HFFc6 (cell line): ENCODE measurements around the gene VSTM1. TPM values are rescaled to one million over a fixed set of nuclear protein-coding genes. Genes with fewer than 3 reads are reported as not detected.

Source experiments
- DNase-seq: peaks from one replicate; pipeline ENCODE4 v3.0.0-alpha.2; 2018
- H3K27ac Mint-ChIP-seq: 2 replicates; pipeline ENCODE4 v1.8.0; 2020; ENCODE audit warnings: mild to moderate bottlenecking, mixed read lengths
- H3K27me3 Mint-ChIP-seq: 2 replicates; pipeline ENCODE4 v1.8.0; 2021; ENCODE audit warnings: mild to moderate bottlenecking, moderate library complexity, mixed read lengths; ENCODE audit not compliant: insufficient read depth
- H3K36me3 Mint-ChIP-seq: 2 replicates; pipeline ENCODE4 v1.8.0; 2021; ENCODE audit warnings: low read depth, mixed read lengths
- H3K4me1 Mint-ChIP-seq: 2 replicates; pipeline ENCODE4 v1.8.0; 2020; ENCODE audit warnings: low read depth, mixed read lengths
- H3K4me3 Mint-ChIP-seq: 2 replicates; pipeline ENCODE4 v1.8.0; 2020; ENCODE audit warnings: mild to moderate bottlenecking, moderate library complexity, mixed read lengths
- H3K9me3 Mint-ChIP-seq: 2 replicates; pipeline ENCODE4 v1.8.0; 2020; ENCODE audit warnings: mild to moderate bottlenecking, mixed read lengths
- CTCF ChIP-seq: fragments of 200-600 bp; sonication (generic); IDR thresholded peaks from 2 replicates; pipeline ENCODE4 v1.5.0; 2021; ENCODE audit warnings: antibody characterized with exemption, mild to moderate bottlenecking
- long read RNA-seq: library from polyadenylated mRNA; unstranded; transcript quantifications from one replicate; pipeline ENCODE4 v2.0.0, GENCODE V29; 2019
- total RNA-seq, 6 experiments: library from RNA; stranded (reverse); fragmentation: NEBNext Ultra II Directional; extraction: Animal tissue kit (Norgen Biotek cat#: 25700); gene quantifications; 2 replicates in 1 of 6; 3 replicates in 5 of 6; pipeline ENCODE4 v1.2.3, GENCODE V29; 2021

Gene VSTM1, protein sequence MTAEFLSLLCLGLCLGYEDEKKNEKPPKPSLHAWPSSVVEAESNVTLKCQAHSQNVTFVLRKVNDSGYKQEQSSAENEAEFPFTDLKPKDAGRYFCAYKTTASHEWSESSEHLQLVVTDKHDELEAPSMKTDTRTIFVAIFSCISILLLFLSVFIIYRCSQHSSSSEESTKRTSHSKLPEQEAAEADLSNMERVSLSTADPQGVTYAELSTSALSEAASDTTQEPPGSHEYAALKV
- total RNA-seq, result 1 to 10 TPM in 4 of 6 experiments, not detected in 2; 1.5 to 2.0 (median 1.8) TPM
- long read RNA-seq, partial matches to known transcripts, result 0 of 1 reads
- long read RNA-seq, other reads (novel, unspliced or antisense), result 1 of 1 reads

DNA sequence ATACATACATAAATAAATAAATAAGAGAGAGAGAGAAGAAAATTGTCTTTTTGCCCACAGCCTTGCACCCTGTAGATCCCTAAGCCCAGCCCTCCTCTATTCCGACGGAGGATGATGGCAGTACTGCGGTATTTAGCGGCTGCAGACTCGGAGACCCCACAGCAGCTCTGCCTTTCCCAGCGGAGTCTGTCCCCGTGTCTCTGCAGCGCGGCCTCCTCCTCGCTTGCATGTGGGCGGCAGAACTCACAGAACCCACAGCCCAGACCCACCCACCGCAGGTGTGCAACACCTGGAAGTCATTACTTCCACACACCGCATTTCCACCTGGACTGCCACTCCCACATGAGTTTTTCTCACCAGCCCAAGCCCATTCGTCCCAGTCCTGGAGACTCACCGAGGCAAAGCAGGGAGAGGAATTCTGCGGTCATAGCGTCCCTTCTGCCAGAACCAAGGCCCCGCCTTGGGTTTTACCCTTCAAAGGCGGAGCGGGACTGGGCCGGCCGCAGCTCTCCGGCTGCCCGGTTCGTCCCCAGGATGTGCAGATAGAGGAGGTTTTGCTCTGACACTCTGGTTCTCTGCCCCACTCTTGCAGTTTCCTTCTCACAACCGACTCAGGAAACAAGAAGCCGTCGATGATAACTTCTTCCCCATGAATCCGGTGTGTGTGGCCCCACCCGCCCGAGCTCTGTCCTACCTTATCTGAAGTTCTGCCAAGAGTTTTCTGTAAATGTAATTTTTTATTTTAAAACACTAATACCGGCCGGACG, at the start of gene VSTM1:
TSS of gene VSTM1 (minus strand) at position 548 of the 767 bp plus-strand sequence. CDS start at position 428, 120 bp downstream.
- H3K4me3 Mint-ChIP-seq, result no peak within 1 kb of the TSS
- H3K4me1 Mint-ChIP-seq, result no peaks in the 10 kb centered on the region
- no peak for DNase-seq
- TF ChIP-seq CTCF, result no peak
- no peaks in the 10 kb centered on the region for H3K9me3 Mint-ChIP-seq
- H3K36me3 Mint-ChIP-seq, result 0 out of 2 replicates have a peak, but pooled peaks cover 6% of the 10 kb centered on the region
- no peak within 1 kb of the TSS for H3K27ac Mint-ChIP-seq
- H3K27me3 Mint-ChIP-seq, result peaks cover 21% of the 10 kb centered on the region

- H3K4me1 Mint-ChIP-seq, result peaks cover 9% of the 10 kb centered on the region
- H3K4me3 Mint-ChIP-seq, result no peak overlapping the region
- DNase-seq, result no peak
- peaks cover 35% of the 10 kb centered on the region for H3K36me3 Mint-ChIP-seq
- peaks cover 2% of the 10 kb centered on the region for H3K27me3 Mint-ChIP-seq
- no peak for TF ChIP-seq CTCF
- H3K27ac Mint-ChIP-seq, result no peak overlapping the region
- no peaks in the 10 kb centered on the region for H3K9me3 Mint-ChIP-seq
These were observed 46.0 kb upstream of the VSTM1 start for GRCh38 chr19:54109651-54110050.

GRCh38 chr19:54108496-54108895, 44.8 kb upstream of the VSTM1 start:
- no peak for TF ChIP-seq CTCF
- Mint-ChIP-seq H3K27me3 (peaks cover 2% of the 10 kb centered on the region), H3K27ac (no peak overlapping the region), H3K9me3 (no peaks in the 10 kb centered on the region), H3K4me1 (no peaks in the 10 kb centered on the region), H3K36me3 (peaks cover 29% of the 10 kb centered on the region), H3K4me3 (no peak overlapping the region)
- no peak for DNase-seq

DNA sequence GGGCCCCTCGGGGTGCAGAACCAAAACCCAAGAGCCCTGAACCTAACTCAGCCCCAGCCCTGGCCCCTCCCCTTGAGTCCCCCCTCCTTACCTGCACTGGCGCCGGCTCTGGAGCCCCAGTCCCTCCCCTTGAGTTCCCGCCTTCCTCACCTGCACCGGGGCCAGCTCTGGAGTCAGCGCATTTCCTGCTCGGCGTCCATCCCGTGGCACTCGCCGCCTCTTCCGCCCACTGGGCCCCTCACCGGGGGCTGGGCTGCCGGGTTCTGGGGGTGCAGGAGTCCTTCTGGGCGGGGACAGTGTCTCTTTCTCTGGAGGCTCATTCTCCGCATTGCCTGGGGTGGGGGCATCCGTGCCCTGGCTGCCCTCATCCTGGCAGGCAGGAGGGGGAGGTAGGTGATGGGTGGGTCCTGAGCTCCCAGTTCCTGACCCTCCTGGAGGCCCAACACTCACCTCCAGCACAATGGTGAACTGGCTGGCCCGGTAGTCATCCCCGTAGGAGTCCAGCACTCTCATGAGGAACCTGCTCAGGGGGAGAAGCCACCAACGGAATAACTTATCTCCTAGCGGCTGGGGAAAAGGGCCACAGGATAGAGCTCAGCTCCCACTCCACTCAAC, 44.3 kb upstream of the VSTM1 start:
- H3K36me3 Mint-ChIP-seq, result peaks cover 24% of the 10 kb centered on the region
- H3K9me3 Mint-ChIP-seq, result no peaks in the 10 kb centered on the region
- no peak for DNase-seq
- H3K4me3 Mint-ChIP-seq, result no peak overlapping the region
- H3K27ac Mint-ChIP-seq, result no peak overlapping the region
- TF ChIP-seq CTCF, result no peak
- no peaks in the 10 kb centered on the region for H3K4me1 Mint-ChIP-seq
- peaks cover 2% of the 10 kb centered on the region for H3K27me3 Mint-ChIP-seq

GRCh38 chr19:54106716-54107115, 43.0 kb upstream of the VSTM1 start:
- Mint-ChIP-seq H3K4me1 (peaks cover 5% of the 10 kb centered on the region), H3K27me3 (peaks cover 2% of the 10 kb centered on the region), H3K4me3 (no peak overlapping the region), H3K36me3 (peaks cover 21% of the 10 kb centered on the region), H3K27ac (no peak overlapping the region), H3K9me3 (no peaks in the 10 kb centered on the region)
- TF ChIP-seq CTCF, result no peak
- DNase-seq, result no peak
